ENCODE results near the gene TIAM1. TPM values are rescaled to one million over a fixed set of nuclear protein-coding genes. Genes with fewer than 3 reads are reported as not detected.

The TIAM1 gene
- polyA plus RNA-seq, 5 donors: 45.8 to 54.2 (median 48.8) TPM

GRCh38 chr21:31354604-31355443 lies 10.8 kb upstream of the TIAM1 start:
- no peak for DNase-seq

- DNase-seq: no peak
These were observed 10.1 kb upstream of the TIAM1 start for GRCh38 chr21:31354122-31354521.

DNA sequence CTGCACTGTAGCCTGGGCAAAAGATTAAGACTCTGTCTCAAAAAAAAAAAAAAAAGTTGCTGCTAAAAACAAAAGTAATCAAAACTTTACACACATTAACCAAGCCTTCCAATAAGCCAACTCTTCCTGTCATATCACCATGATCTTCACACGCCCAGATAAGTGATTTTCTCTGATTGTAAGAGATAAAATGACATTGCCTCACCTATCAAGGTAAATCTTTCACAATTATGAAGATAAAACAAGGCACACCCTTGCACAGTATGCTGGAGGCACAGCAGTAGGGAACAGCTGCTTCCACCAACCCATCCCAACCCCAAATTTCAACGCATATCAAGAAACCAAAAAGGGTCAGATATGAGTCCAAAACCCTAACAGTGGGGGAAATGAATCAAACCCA lies 8.8 kb upstream of the TIAM1 start:
- DNase-seq: no peak

DNA sequence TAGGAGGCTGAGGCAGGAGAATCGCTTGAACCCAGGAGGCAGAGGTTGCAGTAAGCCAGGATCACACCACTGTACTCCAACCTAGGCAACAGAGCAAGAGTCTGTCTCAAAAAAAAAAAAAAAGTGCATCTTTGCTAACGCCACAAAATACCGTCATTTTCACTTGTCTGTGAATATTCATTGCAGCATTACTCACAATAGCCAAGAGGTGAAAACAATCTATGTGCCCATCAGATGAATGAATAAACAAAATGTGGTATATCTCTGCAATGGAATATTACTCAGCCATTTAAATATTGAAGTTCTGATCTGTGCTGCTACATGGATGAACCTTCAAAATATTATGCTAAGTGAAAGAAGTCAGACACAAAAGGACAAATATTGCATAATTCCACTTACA lies 7.9 kb upstream of the TIAM1 start:
- DNase-seq: no peak

DNA sequence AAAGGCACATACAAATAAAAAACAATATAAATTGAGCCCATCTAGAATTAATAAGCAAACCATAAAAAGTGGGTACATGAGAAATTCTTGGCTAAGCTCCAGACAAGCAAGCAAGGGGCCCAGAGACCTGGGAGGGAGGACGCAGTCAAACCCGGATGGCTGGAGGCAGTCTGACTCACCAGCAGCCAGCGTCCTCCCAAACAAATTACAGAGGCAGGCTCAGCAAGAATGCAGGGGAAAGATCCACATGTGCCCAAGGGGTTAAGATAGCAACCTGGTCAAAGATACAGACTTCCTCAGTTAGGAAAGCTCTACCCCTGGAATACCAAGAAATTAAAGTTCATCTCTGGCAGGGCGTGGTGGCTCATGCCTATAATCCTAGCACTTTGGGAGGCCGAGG lies 7.4 kb upstream of the TIAM1 start:
- no peak for DNase-seq

DNA sequence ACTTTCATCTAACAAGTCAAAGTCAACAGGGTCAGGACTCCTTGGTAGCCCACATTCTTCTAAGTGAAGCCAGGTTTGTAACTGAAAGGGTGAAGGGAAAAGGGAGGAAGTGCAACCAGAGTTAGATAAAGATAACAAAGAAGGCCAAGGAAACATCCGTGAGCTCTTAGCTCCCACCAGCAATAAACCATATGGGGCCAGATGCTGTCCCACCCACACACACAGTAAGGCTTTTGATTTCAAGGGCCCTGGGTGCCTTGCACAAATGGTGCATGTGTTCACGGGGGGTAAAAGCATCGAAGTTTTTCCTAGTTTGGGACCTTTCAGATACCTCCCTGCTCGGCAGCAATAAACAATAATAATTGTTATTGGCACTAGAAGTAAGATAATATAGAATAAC lies 5.1 kb upstream of the TIAM1 start:
- DNase-seq: no peak

GRCh38 chr21:31348188-31348587 lies 4.1 kb upstream of the TIAM1 start:
- no peak for DNase-seq

DNA sequence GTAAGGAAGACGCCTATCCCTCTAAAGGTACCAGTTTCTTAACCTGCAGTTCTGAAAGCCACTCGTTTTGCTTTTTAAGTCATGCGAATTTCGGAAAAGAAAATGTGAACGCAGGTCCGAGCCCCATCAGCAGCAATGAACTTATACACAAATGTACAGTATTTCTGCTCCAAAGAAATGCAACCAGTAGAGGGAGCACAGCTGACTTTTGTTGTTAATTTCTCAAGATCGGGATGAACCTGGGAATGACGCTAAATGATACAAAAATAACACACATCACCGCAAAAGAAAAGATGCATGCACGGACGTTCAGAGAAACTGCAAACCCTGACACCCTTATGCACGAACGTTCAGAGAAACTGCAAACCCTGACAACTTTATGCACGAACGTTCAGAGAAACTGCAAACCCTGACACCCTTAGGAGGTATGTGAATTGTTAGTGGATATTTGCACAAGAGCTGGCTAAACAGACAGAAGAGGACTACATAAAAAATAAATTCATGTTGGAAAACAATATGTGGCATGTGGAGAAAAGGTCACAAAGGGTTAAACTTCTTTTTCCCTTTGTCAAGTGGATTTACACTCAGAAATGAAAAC lies 3.5 kb upstream of the TIAM1 start:
- no peak for DNase-seq

DNA sequence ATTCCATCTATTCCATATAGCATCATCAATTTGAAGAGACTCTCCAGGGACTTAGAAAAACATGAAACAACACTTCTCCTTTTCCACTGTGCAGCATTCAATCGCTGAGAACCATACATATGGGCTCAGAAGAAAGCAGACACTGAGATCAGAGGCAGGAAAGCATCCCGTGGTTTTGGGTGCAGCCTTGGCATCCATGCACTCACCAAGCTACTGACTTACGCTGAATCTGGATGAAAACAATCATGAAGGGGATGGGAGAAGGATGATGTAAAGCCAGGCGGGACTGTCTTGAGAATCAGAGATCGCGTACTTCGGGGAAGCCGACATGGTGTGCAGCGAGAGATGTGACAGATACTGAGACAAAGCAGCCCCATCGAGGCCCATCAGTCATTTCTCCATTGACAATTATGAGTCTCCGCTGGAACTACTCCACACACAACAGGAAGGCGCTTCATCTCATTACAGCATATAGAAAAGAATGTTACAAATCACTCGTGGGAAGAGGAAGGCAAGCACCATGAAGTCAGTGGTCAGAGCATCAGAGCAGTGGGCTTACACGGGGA lies 2.3 kb upstream of the TIAM1 start:
- DNase-seq: no peak

DNA sequence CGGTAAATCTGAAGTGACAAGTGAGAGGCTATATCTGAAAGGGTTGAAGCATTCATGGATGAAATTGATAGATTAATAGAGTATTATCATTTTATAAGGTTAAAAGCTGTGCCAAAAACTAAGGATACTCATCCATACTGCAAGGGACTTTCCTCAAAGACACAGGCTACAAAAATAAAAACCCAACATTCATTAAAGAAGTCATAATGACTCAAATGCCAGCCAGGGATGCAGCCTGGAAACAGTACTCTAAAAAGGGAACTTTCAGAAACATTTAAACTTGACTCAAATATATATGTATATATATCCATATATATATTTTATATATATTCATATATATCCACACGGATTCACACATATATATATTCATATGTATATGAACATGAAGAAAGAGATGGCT lies 1.1 kb upstream of the TIAM1 start:
- DNase-seq: no peak

DNA sequence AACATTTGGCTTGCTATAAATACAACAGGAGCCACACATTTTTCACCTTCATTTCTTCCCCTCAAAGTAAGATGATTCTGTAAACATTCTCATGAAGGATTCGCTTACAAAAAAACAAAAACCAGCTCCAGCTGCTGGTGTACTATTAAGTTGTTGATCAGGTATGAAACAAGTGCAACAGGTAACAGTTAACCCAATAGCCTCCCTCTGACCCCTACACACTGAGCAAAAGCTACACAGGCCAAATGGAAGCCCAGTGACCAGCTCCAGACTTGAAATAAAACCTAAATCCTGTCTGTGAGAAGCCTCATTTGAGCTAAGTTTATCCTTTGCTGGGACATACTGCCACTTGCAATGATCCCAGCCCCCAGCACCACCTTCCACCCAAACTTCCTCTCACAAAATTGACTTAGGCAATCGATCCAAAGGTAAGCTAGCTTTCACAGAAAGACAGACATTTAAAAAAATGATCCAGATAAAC lies 991 bp downstream of the TIAM1 start:
- DNase-seq: no peak

DNA sequence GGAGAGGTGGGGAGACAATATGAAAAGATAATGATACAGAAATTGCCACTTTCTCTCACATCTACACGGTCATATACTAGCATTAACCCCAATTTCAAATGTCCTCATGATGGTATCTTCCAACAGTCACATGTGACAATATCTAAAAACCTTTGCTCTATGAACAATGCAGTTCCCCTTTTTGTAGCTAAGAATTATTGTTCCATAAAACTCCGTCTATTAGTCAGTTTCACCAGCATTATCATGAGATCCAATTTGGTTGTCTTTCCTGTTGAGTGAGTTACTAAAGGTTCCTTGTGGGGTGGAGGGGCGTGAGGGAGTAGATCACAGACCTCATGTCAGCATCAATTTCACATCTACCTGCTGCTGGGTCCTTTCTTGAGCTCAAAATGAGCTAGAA lies 1.7 kb downstream of the TIAM1 start:
- no peak for DNase-seq

- no peak for DNase-seq
These were observed 3.0 kb downstream of the TIAM1 start for GRCh38 chr21:31340942-31341487.

DNA sequence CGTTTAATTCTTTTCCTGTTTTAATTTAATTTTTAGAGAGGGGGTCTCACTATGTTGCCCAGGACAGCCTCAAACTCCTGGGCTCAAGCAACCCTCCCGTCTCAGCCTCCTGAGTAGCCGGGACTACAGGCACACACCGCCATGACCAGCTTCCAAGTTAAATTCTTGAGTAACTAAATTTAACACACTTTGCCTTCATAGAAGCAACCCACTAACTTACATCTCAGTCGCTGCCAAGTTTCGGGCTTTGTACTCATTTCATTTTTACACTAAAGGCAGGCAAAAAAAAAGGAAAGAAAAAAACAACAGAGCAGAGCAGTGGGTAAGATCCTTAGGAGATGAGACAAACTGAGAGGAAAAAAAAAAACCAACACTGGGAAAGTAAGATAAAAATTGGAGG lies 3.5 kb downstream of the TIAM1 start:
- DNase-seq: no peak

GRCh38 chr21:31339721-31340120 lies 4.3 kb downstream of the TIAM1 start:
- no peak for DNase-seq

DNA sequence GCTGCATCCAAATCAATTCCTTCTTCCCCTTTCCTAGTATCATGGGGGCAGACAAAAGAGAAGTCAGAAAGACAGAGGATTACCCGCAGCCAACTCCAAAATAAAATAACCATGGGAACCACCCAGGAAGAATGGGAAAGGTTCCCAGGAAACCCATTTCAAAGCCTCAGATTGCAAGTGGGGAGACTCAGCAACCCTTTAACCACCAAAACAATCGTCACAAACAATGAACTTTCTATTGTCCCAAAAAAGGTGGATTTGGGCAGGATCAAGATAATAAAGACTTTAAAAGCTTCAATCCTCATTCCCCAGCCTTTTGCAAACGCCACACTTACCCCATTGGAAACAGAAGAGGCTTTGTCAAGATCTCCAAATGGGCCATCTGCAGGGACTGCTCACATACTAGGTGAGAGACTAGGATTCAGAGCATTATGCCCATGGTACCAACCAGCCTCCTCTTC lies 5.1 kb downstream of the TIAM1 start:
- DNase-seq: no peak

DNA sequence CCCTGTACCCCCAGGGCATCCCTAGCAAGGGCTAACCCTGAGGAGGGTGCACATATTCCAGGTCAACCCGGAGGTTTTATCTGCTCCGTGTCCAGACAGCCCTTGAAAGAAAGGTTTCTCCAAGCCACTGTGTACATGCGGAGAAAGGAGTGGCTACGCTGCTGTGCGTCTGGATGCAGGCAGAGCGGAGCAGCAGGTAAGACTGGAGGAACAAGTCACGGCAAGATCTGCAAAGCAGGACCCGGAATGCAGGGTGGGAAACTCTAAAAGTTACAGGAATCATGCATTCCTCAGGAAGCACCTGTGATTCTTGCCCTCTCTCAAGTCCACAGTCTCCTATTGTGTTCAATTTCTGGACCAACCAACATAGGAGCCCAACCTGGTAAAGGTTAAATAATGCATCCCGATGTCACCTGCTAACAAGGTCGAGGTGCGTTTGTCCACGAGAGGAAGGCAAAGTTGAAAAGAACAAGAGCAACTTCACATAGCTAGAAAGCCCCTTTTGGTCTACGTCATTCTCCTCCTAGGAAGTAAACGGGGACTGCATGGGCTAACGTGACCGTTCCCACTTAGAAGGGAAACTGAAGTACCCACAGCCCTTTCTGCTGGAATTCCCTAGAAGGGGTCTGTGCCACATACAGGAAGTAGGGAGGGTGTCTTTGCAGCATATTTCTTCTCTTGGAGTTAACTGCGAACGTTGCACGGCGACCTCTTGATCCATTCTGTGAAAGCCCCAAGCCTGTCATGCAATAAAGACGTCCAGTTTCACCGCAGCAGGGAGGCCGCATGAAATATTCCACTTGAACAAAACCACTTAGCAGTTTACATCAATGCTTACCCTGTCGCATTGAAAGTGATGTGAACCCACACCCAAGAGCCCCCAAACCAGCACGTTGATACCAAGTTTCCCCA lies 5.8 kb downstream of the TIAM1 start:
- peak; percentile 48 for DNase-seq

DNA sequence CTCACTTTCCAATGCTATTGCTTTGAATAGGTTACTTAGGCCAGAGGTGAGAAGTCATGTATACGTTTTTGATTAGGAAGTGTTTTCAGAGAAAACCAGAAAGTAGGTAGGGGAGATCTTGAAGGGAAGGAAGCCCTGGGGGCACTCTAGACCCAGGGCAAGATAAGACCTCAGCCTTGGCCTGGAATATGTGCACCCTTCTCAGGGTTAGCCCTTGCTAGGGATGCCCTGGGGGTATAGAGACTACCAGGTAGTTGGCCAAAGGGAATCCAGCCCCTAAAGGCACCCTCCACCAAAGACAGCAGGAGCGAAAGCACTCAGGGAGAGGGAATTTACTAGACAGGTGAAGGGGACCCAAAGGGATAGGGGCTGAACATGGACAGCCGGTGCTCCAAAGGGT lies 7.0 kb downstream of the TIAM1 start:
- no peak for DNase-seq

- DNase-seq: no peak
These were observed 7.4 kb downstream of the TIAM1 start for GRCh38 chr21:31336739-31337040.

DNA sequence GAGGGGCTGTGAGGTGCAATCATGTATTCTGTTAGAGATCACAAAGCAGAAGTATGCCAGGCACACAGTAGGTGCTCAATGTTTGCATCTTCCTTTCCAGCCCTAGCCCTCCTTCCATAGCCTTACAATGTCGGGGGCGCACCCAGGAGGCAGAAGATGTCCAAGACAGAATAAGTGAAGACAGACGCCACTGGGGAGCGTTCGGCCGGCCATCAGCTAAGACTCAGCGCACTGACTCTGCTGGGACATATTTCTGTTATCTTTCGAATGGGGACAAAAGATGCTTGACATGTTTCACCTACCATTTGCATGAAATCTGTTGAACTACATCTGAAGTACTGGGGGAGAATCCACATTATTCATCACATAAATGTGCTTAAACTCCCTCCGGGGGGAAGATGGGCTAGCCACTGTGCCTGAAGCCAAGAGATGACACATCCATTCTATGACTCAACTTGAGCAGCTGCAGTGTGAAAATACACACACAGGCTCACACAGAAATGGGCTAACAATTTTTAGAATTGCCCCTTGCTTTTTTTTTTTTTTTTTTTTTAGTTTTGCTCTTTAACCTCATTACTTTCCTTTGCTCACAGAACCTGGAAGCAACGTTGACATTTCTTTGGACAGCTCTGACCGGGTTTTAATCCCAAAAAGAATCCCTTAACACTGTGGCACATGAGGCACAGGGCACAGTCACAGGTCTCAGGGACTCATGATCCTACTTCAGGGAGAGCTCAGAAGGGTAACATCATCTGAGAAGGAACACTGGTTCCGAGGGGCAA lies 7.9 kb downstream of the TIAM1 start:
- DNase-seq: no peak

DNA sequence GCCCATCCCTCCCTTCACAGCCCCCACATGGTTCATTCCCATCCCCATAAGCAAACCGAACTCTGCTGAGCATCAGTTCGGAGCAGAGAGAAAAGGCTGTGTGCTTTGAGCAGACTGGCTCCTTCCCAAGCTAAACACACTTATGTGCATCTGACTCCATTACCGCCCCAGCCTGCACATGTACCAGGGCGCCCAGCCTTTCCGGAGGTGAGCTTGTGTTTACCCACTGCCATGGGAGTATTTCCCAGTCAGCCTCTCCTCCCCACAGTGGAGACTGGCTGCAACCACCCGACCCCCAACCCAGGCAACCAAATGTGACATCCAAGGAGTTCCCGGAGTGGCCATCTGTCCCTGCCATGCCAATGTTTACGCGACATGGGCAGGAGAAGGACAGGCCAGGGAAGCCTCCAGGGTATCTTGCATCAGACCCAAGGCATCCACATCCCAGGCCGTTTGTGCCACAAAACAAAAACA lies 9.4 kb downstream of the TIAM1 start:
- DNase-seq: peak in 1 of 2 donors; percentile 23

Measured in right lung (tissue), 5 donors.